ENCODE measurements around the gene WSB1. TPM values are rescaled to one million over a fixed set of nuclear protein-coding genes. Genes with fewer than 3 reads are reported as not detected.
A peak's percentile ranks its signal among the peaks of the same experiment; 100 is the strongest.

Gene WSB1, protein sequence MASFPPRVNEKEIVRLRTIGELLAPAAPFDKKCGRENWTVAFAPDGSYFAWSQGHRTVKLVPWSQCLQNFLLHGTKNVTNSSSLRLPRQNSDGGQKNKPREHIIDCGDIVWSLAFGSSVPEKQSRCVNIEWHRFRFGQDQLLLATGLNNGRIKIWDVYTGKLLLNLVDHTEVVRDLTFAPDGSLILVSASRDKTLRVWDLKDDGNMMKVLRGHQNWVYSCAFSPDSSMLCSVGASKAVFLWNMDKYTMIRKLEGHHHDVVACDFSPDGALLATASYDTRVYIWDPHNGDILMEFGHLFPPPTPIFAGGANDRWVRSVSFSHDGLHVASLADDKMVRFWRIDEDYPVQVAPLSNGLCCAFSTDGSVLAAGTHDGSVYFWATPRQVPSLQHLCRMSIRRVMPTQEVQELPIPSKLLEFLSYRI
- total RNA-seq: 10 to 100 TPM; 56.8 to 86.2 TPM
- polyA plus RNA-seq: 10 to 100 TPM; 26.6 to 34.8 TPM

DNA sequence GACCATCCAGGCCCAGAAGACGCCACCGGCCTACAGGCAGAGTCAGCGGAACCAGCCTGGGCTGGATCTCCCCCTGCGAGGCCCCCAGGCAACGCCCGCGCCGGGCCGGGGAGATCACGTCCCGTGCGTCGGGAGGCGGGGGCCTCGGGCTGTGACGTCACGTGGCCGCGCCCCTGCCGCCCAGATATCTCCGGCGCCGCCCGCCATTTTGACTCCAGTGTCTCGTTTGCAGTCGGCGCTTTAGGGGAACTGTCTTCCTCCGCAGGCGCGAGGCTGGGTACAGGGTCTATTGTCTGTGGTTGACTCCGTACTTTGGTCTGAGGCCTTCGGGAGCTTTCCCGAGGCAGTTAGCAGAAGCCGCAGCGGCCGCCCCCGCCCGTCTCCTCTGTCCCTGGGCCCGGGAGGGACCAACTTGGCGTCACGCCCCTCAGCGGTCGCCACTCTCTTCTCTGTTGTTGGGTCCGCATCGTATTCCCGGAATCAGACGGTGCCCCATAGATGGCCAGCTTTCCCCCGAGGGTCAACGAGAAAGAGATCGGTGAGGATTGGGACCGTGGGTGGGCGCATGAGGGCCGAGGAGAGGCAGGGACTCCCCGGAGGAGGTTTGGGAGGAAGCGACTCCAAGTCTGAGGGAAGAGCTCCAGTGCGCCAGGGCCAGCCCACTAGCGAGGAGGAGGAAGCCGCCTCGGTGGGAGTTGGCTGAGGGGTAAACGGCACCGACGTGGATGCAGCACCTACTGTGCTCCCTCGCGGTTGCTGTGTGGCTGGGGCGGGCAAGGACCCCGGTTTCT is at the start of gene WSB1:
TSS of gene WSB1 (plus strand) at position 217 of the 791 bp plus-strand sequence. CDS start at position 499, 282 bp downstream.
- Histone ChIP-seq H3K4me3 (ENCODE audit: low read depth in 1 of 3, low read length in 3 of 3) (peak within 1 kb of the TSS; percentile 62 to 91 (median 90)), H3K9me3 (ENCODE audit: control insufficient read depth in 4 of 4, low read length in 3 of 4) (no peaks in the 10 kb centered on the region), H3K4me1 (ENCODE audit: control insufficient read depth in 4 of 4, insufficient read depth in 4 of 4, low read length in 3 of 4) (peaks cover 2 to 5% (median 2%) of the 10 kb centered on the region in 4 donors), H3K27ac (ENCODE audit: low read depth in 1 of 2, low read length in 2 of 2) (peak within 1 kb of the TSS; percentile 99 to 100), H3K36me3 (ENCODE audit: control insufficient read depth in 4 of 4, insufficient read depth in 3 of 4, low read depth in 1 of 4, low read length in 3 of 4) (no peaks in the 10 kb centered on the region), H3K27me3 (ENCODE audit: control insufficient read depth in 4 of 4, insufficient read depth in 4 of 4, low read length in 3 of 4) (no peaks in the 10 kb centered on the region), H3K9ac (ENCODE audit: low read depth in 1 of 2, low read length in 2 of 2) (peak within 1 kb of the TSS; percentile 92 to 95)
- TF ChIP-seq FOXA2 (IDR thresholded peaks at IDR 0.05) (no peak), JUND (IDR thresholded peaks at IDR 0.05) (peak in 1 of 2 donors; percentile 10), SP1 (IDR thresholded peaks at IDR 0.05) (peak; percentile 49), TAF1 (conservative IDR thresholded peaks at IDR 0.05) (peak; percentile 93), ZBTB33 (IDR thresholded peaks at IDR 0.05) (no peak), YY1 (IDR thresholded peaks at IDR 0.05) (peak; percentile 98), HNF4A (conservative IDR thresholded peaks at IDR 0.05) (peak; percentile 7 to 15), REST (IDR thresholded peaks at IDR 0.05) (peak; percentile 95), RAD21 (IDR thresholded peaks at IDR 0.05) (peak in 1 of 2 donors; percentile 18)
- WGBS: under 1% methylated on average over 66 of the region's 66 CpGs
- peak; percentile 96 for DNase-seq (ENCODE audit: low spot score)

- Histone ChIP-seq H3K9me3 (ENCODE audit: control insufficient read depth in 4 of 4, low read length in 3 of 4) (no peaks in the 10 kb centered on the region), H3K9ac (ENCODE audit: low read depth in 1 of 2, low read length in 2 of 2) (peak overlapping the region; percentile 39 to 51), H3K4me3 (ENCODE audit: low read depth in 1 of 3, low read length in 3 of 3) (peak overlapping the region in 1 of 3 donors; percentile 5), H3K4me1 (ENCODE audit: control insufficient read depth in 4 of 4, insufficient read depth in 4 of 4, low read length in 3 of 4) (peaks cover 12 to 37% (median 29%) of the 10 kb centered on the region in 4 donors), H3K27ac (ENCODE audit: low read depth in 1 of 2, low read length in 2 of 2) (peak overlapping the region; percentile 91 to 92), H3K27me3 (ENCODE audit: control insufficient read depth in 4 of 4, insufficient read depth in 4 of 4, low read length in 3 of 4) (no peaks in the 10 kb centered on the region), H3K36me3 (ENCODE audit: control insufficient read depth in 4 of 4, insufficient read depth in 3 of 4, low read depth in 1 of 4, low read length in 3 of 4) (no peaks in the 10 kb centered on the region)
- DNase-seq (ENCODE audit: low spot score): no peak
- WGBS: 67% methylated on average over 16 of the region's 16 CpGs
- TF ChIP-seq FOXA2 (IDR thresholded peaks at IDR 0.05) (no peak), TAF1 (conservative IDR thresholded peaks at IDR 0.05) (no peak), HNF4A (conservative IDR thresholded peaks at IDR 0.05) (peak; percentile 42 to 69), ZBTB33 (IDR thresholded peaks at IDR 0.05) (peak; percentile 78), RXRA (IDR thresholded peaks at IDR 0.05) (peak; percentile 63 to 90), EGR1 (IDR thresholded peaks at IDR 0.05; ENCODE audit: low read depth in 2 of 2) (peak; percentile 42 to 55), YY1 (IDR thresholded peaks at IDR 0.05) (peak; percentile 80), SP1 (IDR thresholded peaks at IDR 0.05) (peak; percentile 80), JUND (IDR thresholded peaks at IDR 0.05) (peak; percentile 84 to 85), REST (IDR thresholded peaks at IDR 0.05) (peak; percentile 65), FOXA1 (IDR thresholded peaks at IDR 0.05) (no peak)
Observed at GRCh38 chr17:27244491-27245223, 49.3 kb upstream of the WSB1 start.

Measured in liver (tissue), 9 donors.